GM21529 (cell line): Measurements from ENCODE around the gene PPP1R36.
"Not testable (repeated sequence)": the region's sequence is repeated elsewhere in the genome, so short reads cannot be mapped to it uniquely, and the experiment has no call there.

ENCODE experiments used
- ATAC-seq: cut with Tn5 transposase; IDR thresholded peaks from one replicate; pipeline ENCODE4 v1.9.1; 2021; ENCODE audit not compliant: unreplicated experiment

Gene PPP1R36

GRCh38 chr14:64562436-64562835 lies 12.7 kb downstream of the PPP1R36 start:
- no peak for ATAC-seq

GRCh38 chr14:64563696-64564095 lies 13.9 kb downstream of the PPP1R36 start:
- ATAC-seq, result no peak

- ATAC-seq, result no peak
Measured at GRCh38 chr14:64566651-64567122, 16.9 kb downstream of the PPP1R36 start.

GRCh38 chr14:64569138-64569631 lies 19.4 kb downstream of the PPP1R36 start:
- ATAC-seq, result no peak

GRCh38 chr14:64569646-64570045 lies 19.9 kb downstream of the PPP1R36 start:
- not testable (repeated sequence) for ATAC-seq

GRCh38 chr14:64572386-64573104 lies 22.8 kb downstream of the PPP1R36 start:
- no peak for ATAC-seq

- ATAC-seq, result no peak
Measured at GRCh38 chr14:64573109-64573508, 23.3 kb downstream of the PPP1R36 start.

GRCh38 chr14:64574371-64575107 lies 24.8 kb downstream of the PPP1R36 start:
- ATAC-seq, result no peak

- ATAC-seq, result no peak
Measured at GRCh38 chr14:64577211-64577610, 27.4 kb downstream of the PPP1R36 start.

GRCh38 chr14:64580467-64580866 lies 30.7 kb downstream of the PPP1R36 start:
- ATAC-seq, result no peak

GRCh38 chr14:64581363-64581762 lies 31.6 kb downstream of the PPP1R36 start:
- ATAC-seq, result no peak

GRCh38 chr14:64581817-64582216 lies 32.1 kb downstream of the PPP1R36 start:
- ATAC-seq, result no peak

- ATAC-seq, result no peak
Measured at GRCh38 chr14:64584190-64584589, 34.4 kb downstream of the PPP1R36 start.

- no peak for ATAC-seq
Measured at GRCh38 chr14:64591809-64592208, 42.0 kb downstream of the PPP1R36 start.

- ATAC-seq, result no peak
Measured at GRCh38 chr14:64594438-64594837, 44.7 kb downstream of the PPP1R36 start.

GRCh38 chr14:64598404-64598803 lies 48.6 kb downstream of the PPP1R36 start:
- ATAC-seq, result peak; percentile 90

GRCh38 chr14:64601571-64601970 lies 51.8 kb downstream of the PPP1R36 start:
- no peak for ATAC-seq

GRCh38 chr14:64602826-64603225 lies 53.1 kb downstream of the PPP1R36 start:
- no peak for ATAC-seq

GRCh38 chr14:64604001-64604400 lies 54.2 kb downstream of the PPP1R36 start:
- no peak for ATAC-seq

GRCh38 chr14:64604881-64605280 lies 55.1 kb downstream of the PPP1R36 start:
- ATAC-seq, result no peak

- ATAC-seq, result no peak
Measured at GRCh38 chr14:64605926-64606685, 56.3 kb downstream of the PPP1R36 start.
